HEK293T (cell line): ENCODE measurements around the gene AK1.

Experiments
- ARNT ChIP-seq: fragments of 450-650 bp; IDR thresholded peaks from 2 replicates; pipeline ENCODE4 v1.6.1; 2017; ENCODE audit warnings: mild to moderate bottlenecking
- ELF4 ChIP-seq: fragments of 450-650 bp; IDR thresholded peaks from 2 replicates; pipeline ENCODE4 v1.6.1; 2017; ENCODE audit warnings: antibody characterized with exemption
- FOXM1 ChIP-seq: fragments of 450-650 bp; IDR thresholded peaks from 2 replicates; pipeline ENCODE4 v1.6.1; 2017; ENCODE audit warnings: mild to moderate bottlenecking, borderline replicate concordance
- HDGF ChIP-seq: fragments of 450-650 bp; IDR thresholded peaks from 2 replicates; pipeline ENCODE4 v1.6.1; 2017; ENCODE audit warnings: antibody characterized with exemption, borderline replicate concordance
- NFRKB ChIP-seq: fragments of 450-650 bp; IDR thresholded peaks from 2 replicates; pipeline ENCODE4 v1.6.1; 2016; ENCODE audit warnings: mild to moderate bottlenecking, moderate library complexity
- TARDBP ChIP-seq: fragments of 450-650 bp; IDR thresholded peaks from 2 replicates; pipeline ENCODE4 v1.6.1; 2016
- ZNF384 ChIP-seq: fragments of 450-650 bp; IDR thresholded peaks from 2 replicates; pipeline ENCODE4 v1.6.1; 2016
- TF ChIP-seq, protein P1 (sequence below): fragments of 450-650 bp; IDR thresholded peaks from 2 replicates; pipeline ENCODE4 v1.6.1; 2016

GRCh38 chr9:127852829-127853228 is 24.6 kb downstream of the AK1 start:
- TF ChIP-seq TARDBP (no peak), HDGF (no peak), ELF4 (no peak), ZNF384 (no peak), FOXM1 (no peak), NFRKB (no peak), ARNT (no peak)
- TF ChIP-seq, protein P1, sequence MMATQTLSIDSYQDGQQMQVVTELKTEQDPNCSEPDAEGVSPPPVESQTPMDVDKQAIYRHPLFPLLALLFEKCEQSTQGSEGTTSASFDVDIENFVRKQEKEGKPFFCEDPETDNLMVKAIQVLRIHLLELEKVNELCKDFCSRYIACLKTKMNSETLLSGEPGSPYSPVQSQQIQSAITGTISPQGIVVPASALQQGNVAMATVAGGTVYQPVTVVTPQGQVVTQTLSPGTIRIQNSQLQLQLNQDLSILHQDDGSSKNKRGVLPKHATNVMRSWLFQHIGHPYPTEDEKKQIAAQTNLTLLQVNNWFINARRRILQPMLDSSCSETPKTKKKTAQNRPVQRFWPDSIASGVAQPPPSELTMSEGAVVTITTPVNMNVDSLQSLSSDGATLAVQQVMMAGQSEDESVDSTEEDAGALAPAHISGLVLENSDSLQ: no peak
